Gastroesophageal sphincter (tissue), 4 donors: Measurements from ENCODE around the gene GDPD3. TPM values are rescaled to one million over a fixed set of nuclear protein-coding genes. Genes with fewer than 3 reads are reported as not detected.
A peak's percentile ranks its signal among the peaks of the same experiment; 100 is the strongest.

ENCODE experiments used
- ATAC-seq: fragments of 150-250 bp; one replicate; pipeline ENCODE4 v1.9.1; 2016; ENCODE audit warnings: mild to moderate bottlenecking, moderate library complexity
- H3K27ac ChIP-seq, 4 donors: fragments of 200-600 bp; sonication (generic) in 3 of 4; 1 replicate in 3 of 4; 2 replicates in 1 of 4; pipeline ENCODE4 v1.5.1; 2016 to 2019
- H3K27me3 ChIP-seq: fragments of 200-600 bp; sonication (generic); one replicate; pipeline ENCODE4 v1.5.1; 2019
- H3K36me3 ChIP-seq, 2 donors: fragments of 200-600 bp; sonication (generic); one replicate each; pipeline ENCODE4 v1.5.1; 2019; ENCODE audit warnings: control low read depth in 1 of 2
- H3K4me1 ChIP-seq, 3 donors: fragments of 200-600 bp; sonication (generic); 1 replicate in 2 of 3; 2 replicates in 1 of 3; pipeline ENCODE4 v1.5.1; 2016 to 2019; ENCODE audit warnings: control low read depth in 2 of 3
- H3K4me3 ChIP-seq, 2 donors: fragments of 200-600 bp; sonication (generic); one replicate each; pipeline ENCODE4 v1.5.1; 2019; ENCODE audit warnings: mild to moderate bottlenecking in 1 of 2, moderate library complexity in 1 of 2
- H3K9me3 ChIP-seq, 3 donors: fragments of 200-600 bp; sonication (generic); one replicate each; pipeline ENCODE4 v1.5.1; 2017 to 2019; ENCODE audit warnings: control low read depth in 2 of 3
- CTCF ChIP-seq, 4 experiments: fragments of 200-600 bp in 2 of 4; fragments of 450-650 bp in 2 of 4; sonication (generic) in 1 of 4; IDR thresholded peaks; one replicate each; pipeline ENCODE4 v1.5.1; 2017 to 2019; ENCODE audit warnings: antibody characterized with exemption in 4 of 4, mild to moderate bottlenecking in 2 of 4, moderate library complexity in 2 of 4
- EP300 ChIP-seq: sonication (generic); formaldehyde crosslinking; IDR thresholded peaks from one replicate; pipeline ENCODE4 v1.6.1; 2017; ENCODE audit warnings: antibody characterized with exemption, mild to moderate bottlenecking
- POLR2A ChIP-seq, 2 donors: fragments of 450-650 bp; IDR thresholded peaks; one replicate each; pipeline ENCODE4 v1.6.1; 2017; ENCODE audit warnings: antibody characterized with exemption in 2 of 2, mild to moderate bottlenecking in 2 of 2, moderate library complexity in 1 of 2
- POLR2AphosphoS5 ChIP-seq: sonication (generic); formaldehyde crosslinking; IDR thresholded peaks from one replicate; pipeline ENCODE4 v1.6.1; 2017; ENCODE audit warnings: antibody characterized with exemption
- WGBS, 2 donors: methylation state at CpG; one replicate each; pipeline ENCODE4 v1.1.5; 2018; ENCODE audit warnings: low coverage in 1 of 2; 5-methylcytosine and 5-hydroxymethylcytosine counted together
- total RNA-seq, 4 donors: library from RNA; depleted of rRNA; stranded (reverse); fragments of >200 nt; gene quantifications; one replicate each; pipeline ENCODE4 v1.1.0, GENCODE V29; 2016

The GDPD3 gene
- total RNA-seq, 4 donors from 2014 or later: 1.1 to 3.1 (median 1.9) TPM

GRCh38 chr16:30064729-30065101 lies 48.6 kb downstream of the GDPD3 start:
- Histone ChIP-seq H3K36me3 (peaks cover 0 to 31% of the 10 kb centered on the region in 2 donors), H3K27ac (peak overlapping the region; percentile 93 to 99 (median 97)), H3K4me3 (peak overlapping the region; percentile 60 to 96), H3K9me3 (no peaks in the 10 kb centered on the region), H3K27me3 (no peaks in the 10 kb centered on the region), H3K4me1 (peaks cover 0 to 67% (median 43%) of the 10 kb centered on the region in 3 donors)
- TF ChIP-seq POLR2AphosphoS5: no peak
- no peak for ATAC-seq
- 0% methylated on average over 2 to 10 of the region's 25 CpGs for WGBS, 2 donors

GRCh38 chr16:30063893-30064728 lies 49.2 kb downstream of the GDPD3 start:
- WGBS, 2 donors: 0 to 2% methylated on average over 7 of the region's 27 CpGs
- TF ChIP-seq POLR2AphosphoS5: peak; percentile 59
- peak in 1 of 2 donors; percentile 54 for TF ChIP-seq POLR2A (IDR thresholded peaks at IDR 0.05)
- no peak for TF ChIP-seq EP300
- TF ChIP-seq CTCF (IDR thresholded peaks at IDR 0.05): peak in 2 of 4 experiments; percentile 31 to 67
- peaks cover 0 to 25% of the 10 kb centered on the region in 2 donors for H3K36me3 ChIP-seq

GRCh38 chr16:30063278-30063892 lies 50.0 kb downstream of the GDPD3 start:
- Histone ChIP-seq H3K27ac (peak overlapping the region; percentile 93 to 99 (median 97)), H3K4me1 (peaks cover 0 to 56% (median 30%) of the 10 kb centered on the region in 3 donors), H3K9me3 (no peaks in the 10 kb centered on the region), H3K27me3 (no peaks in the 10 kb centered on the region), H3K4me3 (peak overlapping the region; percentile 60 to 96), H3K36me3 (peaks cover 0 to 18% of the 10 kb centered on the region in 2 donors)
- 33 to 90% methylated on average over 2 to 6 of the region's 12 CpGs for WGBS, 2 donors
- ATAC-seq: no peak
- TF ChIP-seq POLR2AphosphoS5 (no peak), CTCF (IDR thresholded peaks at IDR 0.05) (no peak), POLR2A (IDR thresholded peaks at IDR 0.05) (no peak), EP300 (no peak)

More at GRCh38 chr16:30063893-30064728, 49.2 kb downstream of the GDPD3 start:
- Histone ChIP-seq H3K4me3 (peak overlapping the region; percentile 60 to 96), H3K4me1 (peaks cover 0 to 63% (median 37%) of the 10 kb centered on the region in 3 donors), H3K27ac (peak overlapping the region; percentile 93 to 99 (median 97)), H3K9me3 (no peaks in the 10 kb centered on the region), H3K27me3 (no peaks in the 10 kb centered on the region)
- peak; percentile 11 for ATAC-seq

GRCh38 chr16:30060836-30061554 lies 52.3 kb downstream of the GDPD3 start:
- H3K4me3 ChIP-seq: no peak overlapping the region
- 100% methylated on average over 1 of the region's 2 CpGs; no CpG with 5 or more reads in 1 of the 2 donors for WGBS, 2 donors
- H3K36me3 ChIP-seq: no peaks in the 10 kb centered on the region
- H3K27ac ChIP-seq: peak overlapping the region in 3 of 4 donors; percentile 33 to 99 (median 48)
- TF ChIP-seq CTCF (IDR thresholded peaks at IDR 0.05) (no peak), POLR2A (IDR thresholded peaks at IDR 0.05) (no peak), EP300 (no peak), POLR2AphosphoS5 (no peak)
- no peaks in the 10 kb centered on the region for H3K9me3 ChIP-seq
- peaks cover 0 to 36% (median 20%) of the 10 kb centered on the region in 3 donors for H3K4me1 ChIP-seq
- H3K27me3 ChIP-seq: no peaks in the 10 kb centered on the region
- no peak for ATAC-seq

- H3K4me1 ChIP-seq: peaks cover 0 to 36% (median 20%) of the 10 kb centered on the region in 3 donors
- no peaks in the 10 kb centered on the region for H3K36me3 ChIP-seq
- H3K27ac ChIP-seq: peak overlapping the region in 3 of 4 donors; percentile 33 to 99 (median 48)
- TF ChIP-seq POLR2AphosphoS5 (peak; percentile 86), POLR2A (IDR thresholded peaks at IDR 0.05) (no peak)
- no peak overlapping the region for H3K4me3 ChIP-seq
- H3K27me3 ChIP-seq: no peaks in the 10 kb centered on the region
- 55 to 57% methylated on average over 4 of the region's 4 CpGs for WGBS, 2 donors
- no peak for ATAC-seq
- H3K9me3 ChIP-seq: no peaks in the 10 kb centered on the region
Measured at GRCh38 chr16:30060346-30060745, 53.0 kb downstream of the GDPD3 start.
